ENCODE measurements around the gene NHSL1. TPM values are rescaled to one million over a fixed set of nuclear protein-coding genes. Genes with fewer than 3 reads are reported as not detected.

NHSL1 gene

DNA sequence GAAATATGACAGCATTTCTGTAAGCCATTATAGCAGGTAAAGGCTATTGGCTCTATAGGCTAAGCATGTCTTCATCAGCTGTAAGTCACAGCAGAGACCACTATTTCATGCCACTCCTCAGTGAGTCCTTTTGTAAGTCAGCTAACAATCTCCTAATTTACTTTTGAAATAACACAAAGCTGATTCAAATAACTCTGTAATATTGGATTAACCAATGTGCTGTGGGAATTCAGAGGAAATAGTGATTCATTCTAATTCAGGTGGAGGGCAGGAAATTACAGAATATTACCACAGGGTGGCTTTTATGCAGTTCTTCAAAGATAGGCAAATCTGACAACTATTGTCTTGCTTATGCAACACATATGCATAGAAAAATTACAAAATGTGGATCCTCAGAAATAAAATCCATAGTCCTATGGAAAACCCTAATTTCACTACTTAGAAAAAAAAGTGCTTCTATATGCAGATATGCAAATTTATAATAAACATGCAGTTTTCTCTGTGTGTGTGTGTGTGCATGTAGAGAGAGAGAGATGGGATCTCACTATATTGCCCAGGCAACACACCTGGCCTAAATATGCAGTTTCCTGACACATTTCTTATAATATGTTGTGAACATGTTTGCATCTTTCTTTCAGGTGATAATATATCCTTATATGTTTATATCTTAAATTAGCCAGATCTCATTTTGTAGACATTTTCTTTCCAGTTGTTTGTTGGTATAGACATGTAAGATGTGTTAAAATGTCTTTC lies 126.4 kb downstream of the NHSL1 start:
- DNase-seq (ENCODE audit: low spot score) = no peak
- Histone ChIP-seq H2BK12ac (ENCODE audit: low read length) (no peak overlapping the region), H3K27me3 (ENCODE audit: control insufficient read depth in 3 of 3, insufficient read depth in 3 of 3, low read depth in 1 of 3, low read length in 3 of 3) (peaks cover 0 to 4% (median 0%) of the 10 kb centered on the region in 3 experiments), H3K4me3 (ENCODE audit: low read length in 2 of 2) (no peak overlapping the region), H3K4ac (ENCODE audit: low read length) (no peak overlapping the region), H3K9me3 (replicated peaks in 1 of 2; ENCODE audit: control insufficient read depth in 2 of 2, insufficient read depth in 1 of 2, low read depth in 1 of 2, low read length in 2 of 2) (no peaks in the 10 kb centered on the region), H3K23ac (ENCODE audit: low read depth, low read length, poor library complexity) (no peak overlapping the region), H3K79me1 (ENCODE audit: low read depth, low read length) (no peaks in the 10 kb centered on the region), H3K4me1 (ENCODE audit: control insufficient read depth in 2 of 2, insufficient read depth in 1 of 2, low read depth in 1 of 2, low read length in 2 of 2) (no peaks in the 10 kb centered on the region), H2AFZ (ENCODE audit: low read length) (no peak overlapping the region), H2AK5ac (ENCODE audit: low read depth, low read length) (no peak overlapping the region), H2BK5ac (ENCODE audit: low read length) (no peak overlapping the region), H3K9ac (ENCODE audit: low read depth, low read length, poor library complexity) (no peak overlapping the region), H3K4me2 (ENCODE audit: insufficient read depth, low read length, poor library complexity, severe bottlenecking) (no peak overlapping the region), H4K91ac (ENCODE audit: low read depth, low read length, poor library complexity) (no peak overlapping the region), H3K27ac (replicated peaks; ENCODE audit: low read length) (no peak overlapping the region), H2BK15ac (ENCODE audit: low read length) (no peak overlapping the region), H2BK120ac (ENCODE audit: low read depth, low read length) (no peak overlapping the region), H3K14ac (ENCODE audit: low read length) (no peak overlapping the region), H4K8ac (ENCODE audit: low read depth, low read length) (no peak overlapping the region), H3K18ac (ENCODE audit: low read length) (no peak overlapping the region), H3K36me3 (replicated peaks in 1 of 2; ENCODE audit: control insufficient read depth in 2 of 2, insufficient read depth in 2 of 2, low read length in 2 of 2) (no peaks in the 10 kb centered on the region)

Small RNA genes lying within 50 kb of the gene (small RNA-seq; reads per million reads assigned to genes)
- gene AL031003.1 (ENCODE audit: insufficient read depth) = not detected
- not detected for gene AL391669.1 (ENCODE audit: insufficient read depth)
- gene MIR3145 (ENCODE audit: insufficient read depth) = 2.8 reads per million
